H1 (cell line): ENCODE measurements around the gene EGR1. TPM values are rescaled to one million over a fixed set of nuclear protein-coding genes. Genes with fewer than 3 reads are reported as not detected.

Source experiments
- CTCF ChIA-PET: fragments of 300-600 bp; sonication (Branson Sonifier 250); formaldehyde crosslinking; loops from one replicate; lab custom pipeline; 2021; ENCODE audit not compliant: partially characterized antibody; lab: Charles Lee
- POLR2A ChIA-PET: fragments of 300-600 bp; sonication (Branson Sonifier 250); formaldehyde crosslinking; loops from one replicate; lab custom pipeline; 2021; ENCODE audit warnings: inconsistent platforms; ENCODE audit not compliant: partially characterized antibody; lab: Charles Lee
- DNase-seq, 2 experiments: peaks; one replicate each; pipeline versions ENCODE4 v3.0.0 to v3.0.0-alpha.2; 2010 to 2022; ENCODE audit warnings: low spot score in 2 of 2, low read depth in 1 of 2, mixed read lengths in 1 of 2
- FAIRE-seq: peaks from 2 replicates; lab custom pipeline; 2011; peaks lifted over from hg19 to GRCh38; lab: Jason Lieb, UNC
- H2AFZ ChIP-seq: 2 replicates; pipeline ENCODE4 v1.8.1; 2012; ENCODE audit warnings: low read length, inconsistent platforms
- H2AK5ac ChIP-seq: 2 replicates; pipeline ENCODE4 v1.6.1; 2013; ENCODE audit warnings: low read depth, low read length
- H2BK120ac ChIP-seq: replicated peaks from 2 replicates; pipeline ENCODE3; 2013; ENCODE audit warnings: low read depth, low read length, inconsistent platforms
- H2BK12ac ChIP-seq: 2 replicates; pipeline ENCODE4 v1.6.1; 2013; ENCODE audit warnings: low read depth, low read length
- H2BK15ac ChIP-seq: 2 replicates; pipeline ENCODE4 v1.6.1; 2013; ENCODE audit warnings: low read length
- H2BK20ac ChIP-seq: 2 replicates; pipeline ENCODE4 v1.6.1; 2013; ENCODE audit warnings: low read length
- H2BK5ac ChIP-seq: 2 replicates; pipeline ENCODE4 v1.6.1; 2013; ENCODE audit warnings: low read depth, low read length
- H3K14ac ChIP-seq: 2 replicates; pipeline ENCODE4 v1.6.1; 2013; ENCODE audit warnings: inconsistent platforms; ENCODE audit not compliant: insufficient read length
- H3K18ac ChIP-seq: 2 replicates; pipeline ENCODE4 v1.6.1; 2013; ENCODE audit warnings: low read length; ENCODE audit errors: extremely low read depth
- H3K23ac ChIP-seq: 2 replicates; pipeline ENCODE4 v1.6.1; 2013; ENCODE audit warnings: inconsistent platforms; ENCODE audit not compliant: insufficient read length
- H3K23me2 ChIP-seq: 2 replicates; pipeline ENCODE4 v1.6.1; 2013; ENCODE audit warnings: low read depth, low read length
- H3K27ac ChIP-seq: 2 replicates; pipeline ENCODE4 v1.6.1; 2011; ENCODE audit warnings: low read depth, low read length, inconsistent platforms
- H3K27me3 ChIP-seq, 4 experiments: replicated peaks in 1 of 4; 1 replicate in 1 of 4; 2 replicates in 3 of 4; pipeline versions ENCODE4 v1.6.1 to v1.8.1; 2011 to 2013; ENCODE audit warnings: low read length in 3 of 4, mild to moderate bottlenecking in 3 of 4, inconsistent platforms in 2 of 4, mixed read lengths in 2 of 4, moderate library complexity in 1 of 4; ENCODE audit not compliant: control insufficient read depth in 3 of 4, insufficient read depth in 3 of 4; ENCODE audit errors: extremely low read depth in 1 of 4
- H3K36me3 ChIP-seq, 4 experiments: 2 replicates each; pipeline versions ENCODE4 v1.6.1 to v1.8.1; 2011 to 2013; ENCODE audit warnings: mild to moderate bottlenecking in 4 of 4, low read length in 3 of 4, moderate library complexity in 2 of 4, control low read depth in 1 of 4, inconsistent platforms in 1 of 4; ENCODE audit not compliant: insufficient read depth in 4 of 4, control insufficient read depth in 2 of 4
- H3K4ac ChIP-seq: replicated peaks from 2 replicates; pipeline ENCODE3; 2013; ENCODE audit warnings: low read length, low read depth, mixed read lengths, inconsistent platforms; ENCODE audit not compliant: insufficient read length
- H3K4me1 ChIP-seq, 4 experiments: replicated peaks in 1 of 4; 1 replicate in 1 of 4; 2 replicates in 3 of 4; pipeline versions ENCODE4 v1.6.1 to v1.8.1; 2011 to 2013; ENCODE audit warnings: low read length in 3 of 4, inconsistent platforms in 2 of 4, mixed read lengths in 1 of 4; ENCODE audit not compliant: insufficient read depth in 4 of 4, control insufficient read depth in 3 of 4
- H3K4me2 ChIP-seq, 2 experiments: 2 replicates each; pipeline versions ENCODE4 v1.6.1 to v1.8.1; 2011 to 2013; ENCODE audit warnings: low read depth in 2 of 2, low read length in 2 of 2, control low read depth in 1 of 2, inconsistent platforms in 1 of 2, mild to moderate bottlenecking in 1 of 2; ENCODE audit not compliant: insufficient read depth in 1 of 2
- H3K4me3 ChIP-seq, 4 experiments: fragments of 200-600, 300-600 bp in 1 of 4; sonication (generic), shearing (Covaris generic), sonication (Bioruptor Twin) in 1 of 4; 2 replicates each; pipeline versions ENCODE4 v1.5.1 to v1.8.1; 2011 to 2016; ENCODE audit warnings: low read length in 4 of 4, low read depth in 3 of 4, control low read depth in 2 of 4, inconsistent platforms in 2 of 4, mild to moderate bottlenecking in 2 of 4, mixed read lengths in 1 of 4, moderate library complexity in 1 of 4; ENCODE audit not compliant: insufficient read depth in 2 of 4; ENCODE audit errors: extremely low read depth in 1 of 4
- H3K56ac ChIP-seq: replicated peaks from 2 replicates; pipeline ENCODE3; 2013; ENCODE audit warnings: low read depth, mild to moderate bottlenecking, mixed read lengths, low read length, inconsistent platforms; ENCODE audit not compliant: insufficient read length
- H3K79me1 ChIP-seq: 2 replicates; pipeline ENCODE4 v1.6.1; 2013; ENCODE audit warnings: low read depth, low read length, control low read depth
- H3K79me2 ChIP-seq, 2 experiments: 2 replicates each; pipeline versions ENCODE4 v1.6.1 to v1.8.1; 2012 to 2013; ENCODE audit warnings: low read length in 2 of 2, mild to moderate bottlenecking in 2 of 2, inconsistent platforms in 1 of 2; ENCODE audit not compliant: insufficient read depth in 2 of 2, control insufficient read depth in 1 of 2
- H3K9ac ChIP-seq, 4 experiments: replicated peaks in 1 of 4; 1 replicate in 1 of 4; 2 replicates in 3 of 4; pipeline versions ENCODE4 v1.6.1 to v1.8.1; 2011 to 2013; ENCODE audit warnings: low read depth in 3 of 4, low read length in 3 of 4, control low read depth in 2 of 4, mild to moderate bottlenecking in 2 of 4, moderate library complexity in 2 of 4, inconsistent platforms in 1 of 4; ENCODE audit errors: extremely low read depth in 1 of 4
- H3K9me3 ChIP-seq, 2 experiments: 2 replicates each; pipeline versions ENCODE4 v1.6.1 to v1.8.1; 2012 to 2013; ENCODE audit warnings: mild to moderate bottlenecking in 2 of 2, moderate library complexity in 2 of 2, control low read depth in 1 of 2, inconsistent platforms in 1 of 2, low read depth in 1 of 2, low read length in 1 of 2, mixed read lengths in 1 of 2; ENCODE audit not compliant: insufficient read depth in 2 of 2
- H4K20me1 ChIP-seq, 2 experiments: replicated peaks in 1 of 2; 2 replicates each; pipeline versions ENCODE3 to v1.8.1; 2011 to 2013; ENCODE audit warnings: inconsistent platforms in 2 of 2, low read length in 2 of 2, mild to moderate bottlenecking in 1 of 2; ENCODE audit not compliant: insufficient read depth in 2 of 2, control insufficient read depth in 1 of 2
- H4K5ac ChIP-seq: 2 replicates; pipeline ENCODE4 v1.6.1; 2013; ENCODE audit warnings: low read length, low read depth, mixed read lengths, inconsistent platforms; ENCODE audit not compliant: insufficient read length
- H4K8ac ChIP-seq: 2 replicates; pipeline ENCODE4 v1.8.0; 2013; ENCODE audit warnings: mild to moderate bottlenecking, moderate library complexity, low read length, inconsistent platforms; ENCODE audit not compliant: insufficient read depth; ENCODE audit errors: extremely low read depth
- H4K91ac ChIP-seq: replicated peaks from 2 replicates; pipeline ENCODE3; 2013; ENCODE audit warnings: low read length, mixed read lengths, inconsistent platforms; ENCODE audit not compliant: insufficient read length
- NRF1 ChIP-seq: IDR thresholded peaks from 2 replicates; pipeline ENCODE4 v1.6.1; 2011; ENCODE audit warnings: mild to moderate bottlenecking, low read depth, low read length, improper control_type of control experiment
- TCF12 ChIP-seq: IDR thresholded peaks from 2 replicates; pipeline ENCODE4 v1.6.1; 2011; ENCODE audit warnings: low read depth, mild to moderate bottlenecking, low read length
- WGBS, 2 experiments: shearing (Covaris generic) in 1 of 2; methylation state at CpG; one replicate each; pipeline versions ENCODE4 v1.1.6 to v1.1.7; 2013 to 2015; ENCODE audit warnings: low lambda C conversion rate in 2 of 2, mixed read lengths in 2 of 2, inconsistent platforms in 1 of 2, low coverage in 1 of 2, missing lambda C conversion rate in 1 of 2; ENCODE audit not compliant: insufficient replicate concordance in 2 of 2, insufficient coverage in 1 of 2, insufficient read length in 1 of 2; ENCODE audit errors: extremely low coverage in 1 of 2, missing lambda C conversion rate in 1 of 2; 5-methylcytosine and 5-hydroxymethylcytosine counted together
- polyA plus RNA-seq, 7 experiments: library from polyadenylated mRNA; depleted of rRNA in 3 of 7; stranded (reverse) in 5 of 7; unstranded in 2 of 7; fragments of >200 nt in 5 of 7; fragments of 200-250 nt in 2 of 7; gene quantifications; 1 replicate in 5 of 7; 2 replicates in 1 of 7; 4 replicates in 1 of 7; pipeline versions ENCODE4 v1.2.1 to v1.2.3, GENCODE V29; 2011 to 2013; ENCODE audit warnings: missing spikeins in 2 of 7, mixed read lengths in 2 of 7
- total RNA-seq: library from RNA; stranded (reverse); fragmentation: NEBNext Ultra II Directional; extraction: Animal tissue kit (Norgen Biotek cat#: 25700); gene quantifications from 2 replicates; pipeline ENCODE4 v1.2.1, GENCODE V29; 2021
- TF ChIP-seq, protein P1 (sequence below): IDR thresholded peaks from 2 replicates; pipeline ENCODE4 v1.6.1; 2011; ENCODE audit warnings: low read length, improper control_type of control experiment

The EGR1 gene
- total and polyA plus RNA-seq, 2 of the 8 experiments (the other 6 are each of a cell fraction or from before 2014, with no cell fraction given) = 16.2 to 35.5 TPM

DNA sequence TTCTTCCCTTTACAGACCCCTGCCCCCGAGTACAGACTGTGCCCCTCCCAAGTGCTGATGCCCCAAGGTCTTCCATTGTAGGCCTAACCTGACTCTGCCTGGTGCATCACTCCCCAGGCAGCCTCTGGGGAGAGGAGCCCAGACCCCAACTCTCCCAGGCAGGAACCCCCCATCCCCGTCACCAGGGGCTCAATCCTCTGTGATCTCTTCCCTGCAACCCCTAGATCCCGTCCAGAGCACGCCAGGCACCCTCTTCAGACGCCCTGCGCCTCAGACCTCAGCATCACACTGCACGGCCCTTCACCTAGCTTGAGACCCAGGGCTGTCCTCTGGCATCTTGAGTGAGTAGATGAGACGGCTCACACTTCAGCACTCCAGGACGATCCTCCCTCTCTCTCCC, 6.4 kb upstream of the EGR1 start:
- H2BK120ac ChIP-seq = no peak overlapping the region
- no peak overlapping the region for H2AK5ac ChIP-seq
- TF ChIP-seq TCF12 (no peak), NRF1 (no peak)
- TF ChIP-seq, protein P1, sequence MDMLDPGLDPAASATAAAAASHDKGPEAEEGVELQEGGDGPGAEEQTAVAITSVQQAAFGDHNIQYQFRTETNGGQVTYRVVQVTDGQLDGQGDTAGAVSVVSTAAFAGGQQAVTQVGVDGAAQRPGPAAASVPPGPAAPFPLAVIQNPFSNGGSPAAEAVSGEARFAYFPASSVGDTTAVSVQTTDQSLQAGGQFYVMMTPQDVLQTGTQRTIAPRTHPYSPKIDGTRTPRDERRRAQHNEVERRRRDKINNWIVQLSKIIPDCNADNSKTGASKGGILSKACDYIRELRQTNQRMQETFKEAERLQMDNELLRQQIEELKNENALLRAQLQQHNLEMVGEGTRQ = no peak
- TF ChIP-seq, all 59 proteins: peak for 0
- Histone ChIP-seq H3K14ac (no peak overlapping the region), H3K27ac (no peak overlapping the region), H4K8ac (no peak overlapping the region; the same call in 1 of the 2 replicates), H2BK15ac (no peak overlapping the region), H4K20me1 (no peaks in the 10 kb centered on the region), H2BK5ac (no peak overlapping the region), H3K9me3 (no peaks in the 10 kb centered on the region), H3K79me2 (no peaks in the 10 kb centered on the region), H3K18ac (no peak overlapping the region), H3K4me2 (no peak overlapping the region), H2AFZ (no peak overlapping the region), H2BK12ac (no peak overlapping the region), H3K9ac (no peak overlapping the region; a peak in 1 of 7 replicates), H4K5ac (no peak overlapping the region), H3K79me1 (no peaks in the 10 kb centered on the region), H3K4ac (no peak overlapping the region), H2BK20ac (no peak overlapping the region), H3K36me3 (no peaks in the 10 kb centered on the region), H3K23me2 (peaks cover 5% of the 10 kb centered on the region), H3K56ac (no peak overlapping the region), H3K23ac (no peak overlapping the region), H3K4me3 (no peak overlapping the region), H3K27me3 (no peaks in the 10 kb centered on the region), H4K91ac (no peak overlapping the region), H3K4me1 (peaks cover 1 to 14% (median 7%) of the 10 kb centered on the region in 4 experiments; a peak in 5 of 7 replicates)
- POLR2A ChIA-PET = interaction anchor here (5.8 to 15.1 kb wide), 2 partner anchors 40 to 84 kb away, joined by 21 to 294 read pairs; partner anchors contain the start of gene ETF1
- FAIRE-seq = no peak
- CTCF ChIA-PET = interaction anchor here (1.3 to 24.9 kb wide), 3 partner anchors 9 to 71 kb away, joined by 3 to 532 read pairs (median 215); no protein-coding TSS in a partner anchor
- no peak for DNase-seq
- WGBS, 2 experiments = 93% methylated on average over 8 of the region's 9 CpGs; no CpG with 5 or more reads in 1 of the 2 experiments
